Measurements from ENCODE around the gene PLCB3. TPM values are rescaled to one million over a fixed set of nuclear protein-coding genes. Genes with fewer than 3 reads are reported as not detected.
A peak's percentile ranks its signal among the peaks of the same experiment; 100 is the strongest.

Gene PLCB3
- total and polyA plus RNA-seq, 4 experiments from 2014 or later = 0.71 to 11.9 (median 10.8) TPM; not detected in 1

DNA sequence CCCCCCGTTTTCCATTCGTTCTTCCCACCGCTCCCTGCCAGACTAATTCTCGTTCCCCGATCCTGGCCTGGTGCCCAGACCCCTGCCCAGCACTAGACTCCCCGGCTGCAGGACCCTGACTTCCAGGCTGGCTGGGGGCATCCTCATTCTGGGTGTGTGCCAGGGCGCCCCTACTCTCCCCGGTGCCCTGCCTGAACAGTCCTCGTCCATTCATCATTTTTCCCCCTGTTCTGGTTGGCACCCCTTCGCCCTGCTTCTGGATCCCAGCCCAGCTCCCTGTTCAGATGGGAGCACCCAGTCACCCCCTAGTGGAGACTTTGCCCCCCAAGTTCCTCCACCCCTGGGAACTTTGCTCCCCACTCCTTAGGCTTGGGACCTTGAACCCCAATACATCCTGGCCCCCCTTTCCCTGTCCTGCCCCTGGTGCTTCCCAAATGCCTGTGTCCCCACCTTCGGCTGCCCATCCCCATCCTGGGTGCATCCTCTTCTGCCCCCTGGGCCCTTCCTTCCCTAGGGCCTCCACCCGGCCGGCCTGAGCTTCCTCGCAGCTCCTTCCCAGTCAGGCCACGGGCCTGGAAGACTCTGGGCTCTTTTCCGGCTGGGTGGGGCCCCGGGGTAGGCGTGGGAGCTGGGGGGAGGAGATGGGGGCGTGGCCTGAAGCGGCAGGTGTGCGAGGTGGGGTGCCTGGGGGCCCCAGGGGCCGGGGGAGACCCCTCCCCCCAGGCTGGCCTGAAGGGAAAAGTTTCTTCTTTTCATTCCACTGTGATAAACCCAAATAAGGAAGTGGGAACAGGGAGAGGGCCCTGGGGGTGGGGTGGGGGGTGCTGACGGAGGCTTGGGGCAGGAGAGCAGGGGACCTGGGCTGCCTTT, 908 bp downstream of the PLCB3 start:
- intact Hi-C loops (cut with micrococcal nuclease) = no loop called here
- Mint-ChIP-seq H3K27me3 (no peaks in the 10 kb centered on the region), H3K4me1 (peaks cover 5 to 36% (median 13%) of the 10 kb centered on the region in 4 donors), H3K9me3 (no peaks in the 10 kb centered on the region), H3K27ac (peak overlapping the region; percentile 53 to 88 (median 82)), H3K4me3 (peak overlapping the region; percentile 81 to 89 (median 86)), H3K36me3 (peaks cover 0 to 4% of the 10 kb centered on the region in 2 donors)
- H3K4me1 ChIP-seq (ENCODE audit: insufficient read depth, low read length) = peaks cover 36% of the 10 kb centered on the region
- peaks cover 3% of the 10 kb centered on the region for H3K36me3 ChIP-seq (ENCODE audit: insufficient read depth, low read length)
- DNase-seq = peak in 1 of 5 donors; percentile 17
- H3K4me3 ChIP-seq (ENCODE audit: low read length in 2 of 2) = peak overlapping the region; percentile 17 to 56
- CTCF ChIA-PET (ENCODE audit: partially characterized antibody) = interaction anchor here (1.7 to 10.5 kb wide), 6 partner anchors 9 to 65 kb away, joined by 4 to 121 read pairs (median 30); partner anchors contain the start of genes CATSPERZ, ESRRA, FERMT3 and PRDX5
- H3K9me3 ChIP-seq (ENCODE audit: control insufficient read depth in 1 of 2, low read length in 2 of 2) = no peaks in the 10 kb centered on the region
- H3K27ac ChIP-seq (ENCODE audit: low read depth, low read length) = peak overlapping the region; percentile 36
- POLR2A ChIA-PET (ENCODE audit: partially characterized antibody) = interaction anchor here (1.2 to 38.9 kb wide), 9 partner anchors 10 to 66 kb away, joined by 3 to 937 read pairs (median 23); partner anchors contain the start of genes DNAJC4, FERMT3, FKBP2 and GPR137
- H3K27me3 ChIP-seq (ENCODE audit: insufficient read depth, low read length) = no peaks in the 10 kb centered on the region

DNA sequence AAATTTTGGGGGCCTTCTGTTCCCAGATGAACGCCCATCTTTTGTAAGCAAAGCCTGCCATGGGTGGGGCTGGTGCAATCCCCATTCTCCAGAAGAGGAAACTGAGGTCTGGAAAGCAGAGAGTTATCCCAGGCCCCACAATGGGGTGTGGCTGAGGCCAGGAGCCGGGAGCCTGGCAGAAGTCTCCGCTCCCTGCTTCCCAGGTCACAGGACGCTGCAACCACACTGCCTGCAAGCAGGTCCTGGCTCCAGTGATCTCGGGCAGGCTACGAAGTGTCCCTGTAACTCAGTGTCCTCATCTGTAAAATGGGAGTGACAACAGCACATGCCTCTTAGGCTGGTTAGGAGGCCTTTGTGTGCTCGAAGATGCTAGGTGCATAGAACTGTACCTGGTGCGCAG, 1.7 kb downstream of the PLCB3 start:
- intact Hi-C loops (cut with micrococcal nuclease) = no loop called here
- CTCF ChIA-PET (ENCODE audit: partially characterized antibody) = interaction anchor here (1.0 to 3.7 kb wide), 4 partner anchors 11 to 48 kb away, joined by 3 to 43 read pairs (median 10); no protein-coding TSS in a partner anchor
- Histone ChIP-seq H3K27ac (ENCODE audit: low read depth, low read length) (no peak overlapping the region), H3K27me3 (ENCODE audit: insufficient read depth, low read length) (no peaks in the 10 kb centered on the region), H3K4me3 (ENCODE audit: low read length in 2 of 2) (no peak overlapping the region), H3K9me3 (ENCODE audit: control insufficient read depth in 1 of 2, low read length in 2 of 2) (no peaks in the 10 kb centered on the region), H3K4me1 (ENCODE audit: insufficient read depth, low read length) (peaks cover 31% of the 10 kb centered on the region), H3K36me3 (ENCODE audit: insufficient read depth, low read length) (peaks cover 3% of the 10 kb centered on the region)
- Mint-ChIP-seq H3K9me3 (no peaks in the 10 kb centered on the region), H3K4me1 (peaks cover 5 to 32% (median 10%) of the 10 kb centered on the region in 4 donors), H3K4me3 (peak overlapping the region; percentile 2 to 66 (median 42)), H3K36me3 (peaks cover 0 to 8% of the 10 kb centered on the region in 2 donors), H3K27me3 (no peaks in the 10 kb centered on the region), H3K27ac (peak overlapping the region in 2 of 7 donors; percentile 7 to 55)
- POLR2A ChIA-PET (ENCODE audit: partially characterized antibody) = interaction anchor here (1.8 to 38.9 kb wide), 4 partner anchors 10 to 44 kb away, joined by 6 to 937 read pairs (median 158); partner anchors contain the start of genes FERMT3 and FKBP2
- no peak for DNase-seq

DNA sequence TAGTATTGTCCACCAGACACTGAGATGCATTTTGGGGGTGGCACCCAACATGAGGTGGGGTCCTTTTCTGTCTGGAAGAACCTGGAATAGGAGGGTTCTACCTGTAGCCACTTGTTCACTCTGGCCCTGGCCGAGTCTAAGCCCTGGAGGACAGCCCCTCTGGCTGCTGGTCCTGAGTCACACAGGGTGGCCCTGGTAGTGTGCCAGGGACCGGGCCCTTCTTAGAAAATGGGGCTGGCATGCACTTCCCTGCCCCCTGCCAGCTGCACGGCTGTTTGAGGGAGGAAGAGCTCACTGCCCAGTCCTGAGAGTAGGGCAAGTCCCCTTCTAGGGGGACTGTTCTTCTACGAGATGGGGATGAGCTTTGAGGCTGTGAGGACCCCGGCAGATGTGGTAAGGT, 2.2 kb downstream of the PLCB3 start:
- no peak for DNase-seq
- POLR2A ChIA-PET (ENCODE audit: partially characterized antibody) = interaction anchor here (1.0 to 1.8 kb wide), 3 partner anchors 8 to 17 kb away, joined by 3 to 6 read pairs (median 6); no protein-coding TSS in a partner anchor
- peak overlapping the region in 5 of 8 donors; percentile 2 to 55 (median 39) for H3K4me3 Mint-ChIP-seq
- H3K27me3 Mint-ChIP-seq = no peaks in the 10 kb centered on the region
- Histone ChIP-seq H3K9me3 (ENCODE audit: control insufficient read depth in 1 of 2, low read length in 2 of 2) (no peaks in the 10 kb centered on the region), H3K4me3 (ENCODE audit: low read length in 2 of 2) (no peak overlapping the region), H3K27me3 (ENCODE audit: insufficient read depth, low read length) (no peaks in the 10 kb centered on the region), H3K4me1 (ENCODE audit: insufficient read depth, low read length) (peaks cover 31% of the 10 kb centered on the region), H3K36me3 (ENCODE audit: insufficient read depth, low read length) (peaks cover 3% of the 10 kb centered on the region), H3K27ac (ENCODE audit: low read depth, low read length) (no peak overlapping the region)
- H3K4me1 Mint-ChIP-seq = peaks cover 5 to 29% (median 9%) of the 10 kb centered on the region in 4 donors
- H3K9me3 Mint-ChIP-seq = no peaks in the 10 kb centered on the region
- intact Hi-C loops (cut with micrococcal nuclease) = no loop called here
- H3K27ac Mint-ChIP-seq = peak overlapping the region in 2 of 7 donors; percentile 55 to 59
- H3K36me3 Mint-ChIP-seq = peaks cover 0 to 9% of the 10 kb centered on the region in 2 donors
- CTCF ChIA-PET (ENCODE audit: partially characterized antibody) = interaction anchor here (0.6 to 1.4 kb wide), 8 partner anchors 9 to 51 kb away, joined by 3 to 5 read pairs (median 3); partner anchors contain the start of gene FERMT3

DNA sequence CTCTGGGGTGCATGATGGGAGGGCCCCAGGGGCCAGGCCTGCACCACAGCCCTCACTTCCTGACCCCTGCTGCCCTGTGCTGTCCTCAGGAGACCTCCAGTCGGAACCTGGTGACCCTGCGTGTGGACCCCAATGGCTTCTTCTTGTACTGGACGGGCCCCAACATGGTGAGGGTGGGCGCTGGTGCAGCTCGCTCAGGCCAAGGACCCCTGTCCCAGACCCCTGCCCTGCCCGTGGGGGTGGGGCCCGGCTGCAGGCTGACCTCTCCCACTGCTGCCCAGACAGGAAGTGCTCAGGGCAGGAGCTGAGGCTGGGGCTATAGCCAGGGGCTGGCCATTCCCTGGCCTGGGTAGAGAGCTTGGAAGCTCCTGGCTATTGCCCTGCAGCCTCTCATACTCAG, 3.0 kb downstream of the PLCB3 start:
- no peak overlapping the region for H3K27ac ChIP-seq (ENCODE audit: low read depth, low read length)
- H3K27ac Mint-ChIP-seq = peak overlapping the region in 2 of 7 donors; percentile 55 to 59
- no peaks in the 10 kb centered on the region for H3K9me3 Mint-ChIP-seq
- no peak overlapping the region for H3K4me3 Mint-ChIP-seq
- H3K9me3 ChIP-seq (ENCODE audit: control insufficient read depth in 1 of 2, low read length in 2 of 2) = no peaks in the 10 kb centered on the region
- peaks cover 31% of the 10 kb centered on the region for H3K4me1 ChIP-seq (ENCODE audit: insufficient read depth, low read length)
- H3K27me3 ChIP-seq (ENCODE audit: insufficient read depth, low read length) = no peaks in the 10 kb centered on the region
- ChIA-PET CTCF (ENCODE audit: partially characterized antibody) (interaction anchor here (0.7 to 1.7 kb wide), 8 partner anchors 8 to 50 kb away, joined by 3 to 5 read pairs (median 3); partner anchors contain the start of gene FERMT3), POLR2A (ENCODE audit: partially characterized antibody) (interaction anchor here (1.0 to 1.8 kb wide), 3 partner anchors 9 to 16 kb away, joined by 3 to 6 read pairs (median 6); no protein-coding TSS in a partner anchor)
- peaks cover 2 to 10% of the 10 kb centered on the region in 2 donors for H3K36me3 Mint-ChIP-seq
- no peaks in the 10 kb centered on the region for H3K27me3 Mint-ChIP-seq
- H3K4me3 ChIP-seq (ENCODE audit: low read length in 2 of 2) = no peak overlapping the region
- H3K4me1 Mint-ChIP-seq = peaks cover 5 to 25% (median 9%) of the 10 kb centered on the region in 4 donors
- intact Hi-C loops (cut with micrococcal nuclease) = no loop called here
- H3K36me3 ChIP-seq (ENCODE audit: insufficient read depth, low read length) = peaks cover 3% of the 10 kb centered on the region
- DNase-seq = no peak

DNA sequence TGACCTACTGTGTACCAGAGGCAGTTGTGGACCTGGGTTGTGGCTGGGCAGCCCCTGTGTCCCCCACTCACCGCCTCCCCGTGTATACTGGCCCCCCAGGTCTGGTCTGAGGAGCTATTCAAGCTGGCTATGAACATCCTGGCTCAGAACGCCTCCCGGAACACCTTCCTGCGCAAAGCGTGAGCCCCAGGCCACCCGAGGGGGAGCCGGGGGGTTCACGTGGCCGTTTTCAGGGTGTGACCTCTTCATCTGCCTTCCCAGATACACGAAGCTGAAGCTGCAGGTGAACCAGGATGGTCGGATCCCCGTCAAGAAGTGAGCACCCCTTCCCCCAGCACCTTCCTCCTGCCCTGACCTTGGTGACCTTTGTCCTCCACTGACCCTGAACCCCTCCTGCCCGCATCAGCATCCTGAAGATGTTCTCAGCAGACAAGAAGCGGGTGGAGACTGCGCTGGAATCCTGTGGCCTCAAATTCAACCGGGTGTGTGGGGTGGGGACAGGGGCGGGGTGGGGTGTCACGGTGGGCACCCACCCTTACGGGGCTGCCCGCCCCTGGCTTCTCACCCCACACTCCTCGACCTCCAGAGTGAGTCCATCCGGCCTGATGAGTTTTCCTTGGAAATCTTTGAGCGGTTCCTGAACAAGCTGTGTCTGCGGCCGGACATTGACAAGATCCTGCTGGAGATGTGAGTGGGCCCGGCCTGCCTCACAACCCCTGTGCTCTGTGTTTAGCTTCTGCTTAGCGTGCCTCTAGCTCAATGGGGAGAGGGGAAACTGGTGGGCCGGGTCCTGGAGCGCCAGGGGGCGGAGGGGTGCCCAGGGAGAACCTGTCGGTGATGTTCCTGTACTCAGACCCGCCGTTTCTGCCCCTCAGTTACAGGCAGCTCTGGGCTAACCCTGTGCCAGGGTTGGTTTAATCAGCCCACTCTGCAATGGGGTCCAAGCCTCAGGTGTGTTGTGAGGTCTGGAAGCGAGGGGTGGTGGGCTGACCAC, 4.1 kb downstream of the PLCB3 start:
- Mint-ChIP-seq H3K4me1 (peaks cover 8 to 24% (median 11%) of the 10 kb centered on the region in 4 donors), H3K27ac (no peak overlapping the region), H3K36me3 (peaks cover 10 to 13% of the 10 kb centered on the region in 2 donors), H3K27me3 (no peaks in the 10 kb centered on the region), H3K4me3 (no peak overlapping the region), H3K9me3 (no peaks in the 10 kb centered on the region)
- H3K4me1 ChIP-seq (ENCODE audit: insufficient read depth, low read length) = peaks cover 22% of the 10 kb centered on the region
- no peak overlapping the region for H3K4me3 ChIP-seq (ENCODE audit: low read length in 2 of 2)
- CTCF ChIA-PET (ENCODE audit: partially characterized antibody) = interaction anchor here (1.4 to 1.8 kb wide), 3 partner anchors 7 to 46 kb away, joined by 3 to 4 read pairs (median 3); no protein-coding TSS in a partner anchor
- H3K27me3 ChIP-seq (ENCODE audit: insufficient read depth, low read length) = no peaks in the 10 kb centered on the region
- intact Hi-C loops (cut with micrococcal nuclease) = no loop called here
- peaks cover 8% of the 10 kb centered on the region for H3K36me3 ChIP-seq (ENCODE audit: insufficient read depth, low read length)
- H3K27ac ChIP-seq (ENCODE audit: low read depth, low read length) = no peak overlapping the region
- no peak for DNase-seq
- POLR2A ChIA-PET (ENCODE audit: partially characterized antibody) = interaction anchor here (0.8 to 1.9 kb wide), 4 partner anchors 10 to 29 kb away, joined by 4 to 8 read pairs (median 6); partner anchors contain the start of genes NUDT22, PPP1R14B and TRPT1
- no peaks in the 10 kb centered on the region for H3K9me3 ChIP-seq (ENCODE audit: control insufficient read depth in 1 of 2, low read length in 2 of 2)

DNA sequence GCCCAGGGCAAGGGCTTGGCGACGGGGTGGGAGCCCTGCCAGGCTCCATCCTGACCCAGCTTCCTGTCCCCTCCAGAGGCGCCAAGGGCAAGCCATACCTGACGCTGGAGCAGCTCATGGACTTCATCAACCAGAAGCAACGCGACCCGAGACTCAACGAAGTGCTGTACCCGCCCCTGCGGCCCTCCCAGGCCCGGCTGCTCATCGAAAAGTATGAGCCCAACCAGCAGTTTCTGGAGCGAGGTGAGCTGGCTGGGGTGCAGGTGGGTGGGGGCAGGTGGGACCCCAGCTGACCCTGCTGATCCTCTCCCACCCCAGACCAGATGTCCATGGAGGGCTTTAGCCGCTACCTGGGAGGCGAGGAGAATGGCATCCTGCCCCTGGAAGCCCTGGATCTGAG, 5.0 kb downstream of the PLCB3 start:
- no peak overlapping the region for H3K27ac Mint-ChIP-seq
- Histone ChIP-seq H3K4me3 (ENCODE audit: low read length in 2 of 2) (no peak overlapping the region), H3K27me3 (ENCODE audit: insufficient read depth, low read length) (no peaks in the 10 kb centered on the region), H3K4me1 (ENCODE audit: insufficient read depth, low read length) (peaks cover 14% of the 10 kb centered on the region), H3K36me3 (ENCODE audit: insufficient read depth, low read length) (peaks cover 8% of the 10 kb centered on the region), H3K9me3 (ENCODE audit: control insufficient read depth in 1 of 2, low read length in 2 of 2) (no peaks in the 10 kb centered on the region), H3K27ac (ENCODE audit: low read depth, low read length) (no peak overlapping the region)
- H3K27me3 Mint-ChIP-seq = no peaks in the 10 kb centered on the region
- peaks cover 6 to 17% (median 11%) of the 10 kb centered on the region in 4 donors for H3K4me1 Mint-ChIP-seq
- intact Hi-C loops (cut with micrococcal nuclease) = no loop called here
- H3K36me3 Mint-ChIP-seq = peaks cover 10 to 13% of the 10 kb centered on the region in 2 donors
- DNase-seq = no peak
- POLR2A ChIA-PET (ENCODE audit: partially characterized antibody) = interaction anchor here (1.9 kb wide), 1 partner anchor 10 kb away, joined by 8 read pairs; the partner anchor contains the start of gene PPP1R14B
- CTCF ChIA-PET (ENCODE audit: partially characterized antibody) = interaction anchor here (1.7 to 1.8 kb wide), 2 partner anchors 13 to 45 kb away, joined by 3 to 4 read pairs; no protein-coding TSS in a partner anchor
- no peak overlapping the region for H3K4me3 Mint-ChIP-seq
- no peaks in the 10 kb centered on the region for H3K9me3 Mint-ChIP-seq

All from CD4-positive, alpha-beta memory T cell (primary cell).